GM23248 (cell line): ENCODE measurements around the gene THSD4.

ENCODE experiments used
- EZH2 ChIP-seq: fragments of 200-600 bp; sonication (generic); IDR thresholded peaks from 2 replicates; pipeline ENCODE4 v1.6.1; 2018; ENCODE audit warnings: antibody characterized with exemption, mild to moderate bottlenecking; ENCODE audit not compliant: insufficient read depth, poor library complexity, severe bottlenecking
- EZH2phosphoT487 ChIP-seq: fragments of 200-600 bp; sonication (generic); IDR thresholded peaks from 2 replicates; pipeline ENCODE4 v1.6.1; 2018; ENCODE audit warnings: antibody characterized with exemption, moderate library complexity, mild to moderate bottlenecking, low read depth; ENCODE audit not compliant: insufficient read depth

DNA sequence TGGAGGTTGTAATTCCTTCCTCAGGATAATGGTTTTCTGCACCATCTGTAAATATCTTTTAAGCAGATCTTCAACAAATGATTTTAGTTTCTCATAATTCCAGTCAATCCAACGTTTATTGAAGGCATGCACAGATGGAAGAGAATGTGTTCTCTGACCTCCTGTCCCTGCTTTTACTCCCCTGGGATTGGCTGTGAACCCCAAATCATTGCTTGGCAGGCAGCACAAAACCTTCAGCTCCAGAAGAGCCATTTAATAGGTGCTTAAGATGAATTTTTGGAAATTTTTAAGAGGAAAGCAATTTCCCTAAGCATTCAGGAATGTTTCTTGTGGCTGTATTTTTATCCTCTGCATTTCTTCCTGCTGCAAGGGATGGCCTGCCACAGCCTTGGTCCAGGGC is 25.5 kb upstream of the THSD4 start:
- no peak for TF ChIP-seq EZH2
- TF ChIP-seq EZH2phosphoT487, result no peak
